KMS-11 (cell line): ENCODE measurements around the gene LMTK2.

ENCODE experiments used
- H2AFZ ChIP-seq: fragments of 200-600 bp; sonication (generic); 2 replicates; pipeline ENCODE4 v1.6.1; 2016; ENCODE audit warnings: antibody characterized with exemption, mixed run types, low read depth
- H3K27ac ChIP-seq: fragments of 200-600 bp; sonication (generic); 2 replicates; pipeline ENCODE4 v1.6.1; 2016; ENCODE audit warnings: mild to moderate bottlenecking, mixed run types
- H3K27me3 ChIP-seq: fragments of 200-600 bp; sonication (generic); 2 replicates; pipeline ENCODE4 v1.6.1; 2017; ENCODE audit warnings: mild to moderate bottlenecking, low read depth, mixed run types, moderate library complexity; ENCODE audit not compliant: insufficient read depth
- H3K36me3 ChIP-seq: fragments of 200-600 bp; sonication (generic); 2 replicates; pipeline ENCODE4 v1.6.1; 2017; ENCODE audit warnings: mild to moderate bottlenecking, mixed run types; ENCODE audit not compliant: insufficient read depth
- H3K4me1 ChIP-seq: fragments of 200-600 bp; sonication (generic); 2 replicates; pipeline ENCODE4 v1.6.1; 2016; ENCODE audit warnings: mild to moderate bottlenecking, low read depth, mixed run types; ENCODE audit not compliant: poor library complexity, severe bottlenecking
- H3K4me2 ChIP-seq: fragments of 200-600 bp; sonication (generic); 2 replicates; pipeline ENCODE4 v1.7.0; 2016; ENCODE audit warnings: mild to moderate bottlenecking, mixed run types
- H3K4me3 ChIP-seq: fragments of 200-600 bp; sonication (generic); IDR thresholded peaks from 2 replicates; pipeline ENCODE4 v1.6.1; 2017; ENCODE audit warnings: low read depth, low read length, mixed read lengths; ENCODE audit not compliant: insufficient read depth
- H3K79me2 ChIP-seq: fragments of 200-600 bp; sonication (generic); 2 replicates; pipeline ENCODE4 v1.6.1; 2016; ENCODE audit warnings: low read depth, mixed run types; ENCODE audit not compliant: insufficient read depth
- H3K9ac ChIP-seq: fragments of 200-600 bp; sonication (generic); 2 replicates; pipeline ENCODE4 v1.6.1; 2016; ENCODE audit warnings: mild to moderate bottlenecking, mixed run types
- H4K20me1 ChIP-seq: fragments of 200-600 bp; sonication (generic); 2 replicates; pipeline ENCODE4 v1.6.1; 2016; ENCODE audit warnings: mild to moderate bottlenecking, mixed run types; ENCODE audit not compliant: insufficient read depth
- CTCF ChIP-seq: fragments of 200-600 bp; sonication (generic); conservative IDR thresholded peaks from 2 replicates; pipeline ENCODE4 v1.6.1; 2017; ENCODE audit warnings: low read depth, mild to moderate bottlenecking, antibody characterized with exemption, low read length, moderate library complexity, mixed read lengths

Gene LMTK2

GRCh38 chr7:98106647-98107312 lies at the start of gene LMTK2:
Gene LMTK2, plus strand, starts transcription at chr7:98106862. Its CDS starts 316 bp downstream, at chr7:98107178.
- Histone ChIP-seq H3K9ac (peak within 1 kb of the TSS; percentile 86), H3K36me3 (0 out of 2 replicates have a peak, but pooled peaks cover 3% of the 10 kb centered on the region), H3K4me2 (peak within 1 kb of the TSS; percentile 96), H3K79me2 (peaks cover 42% of the 10 kb centered on the region), H3K27ac (peak within 1 kb of the TSS; percentile 58), H3K4me1 (peaks cover 8% of the 10 kb centered on the region), H3K4me3 (no peak within 1 kb of the TSS), H4K20me1 (no peaks in the 10 kb centered on the region), H3K27me3 (no peaks in the 10 kb centered on the region), H2AFZ (peak within 1 kb of the TSS; percentile 96)
- peak; percentile 83 for TF ChIP-seq CTCF

GRCh38 chr7:98057157-98057556 lies 49.5 kb upstream of the LMTK2 start:
- H3K27me3 ChIP-seq, result no peaks in the 10 kb centered on the region
- no peak for TF ChIP-seq CTCF
- H3K4me2 ChIP-seq, result no peak overlapping the region
- H2AFZ ChIP-seq, result no peak overlapping the region
- H3K36me3 ChIP-seq, result no peaks in the 10 kb centered on the region
- H3K79me2 ChIP-seq, result no peaks in the 10 kb centered on the region
- no peaks in the 10 kb centered on the region for H3K4me1 ChIP-seq
- H3K9ac ChIP-seq, result no peak overlapping the region
- H3K27ac ChIP-seq, result no peak overlapping the region
- H4K20me1 ChIP-seq, result no peaks in the 10 kb centered on the region
- no peak overlapping the region for H3K4me3 ChIP-seq

GRCh38 chr7:98058186-98058585 lies 48.5 kb upstream of the LMTK2 start:
- Histone ChIP-seq H3K27ac (no peak overlapping the region), H3K36me3 (no peaks in the 10 kb centered on the region), H3K27me3 (no peaks in the 10 kb centered on the region), H3K9ac (no peak overlapping the region), H4K20me1 (no peaks in the 10 kb centered on the region), H3K4me1 (no peaks in the 10 kb centered on the region), H3K4me2 (no peak overlapping the region), H3K4me3 (no peak overlapping the region), H2AFZ (no peak overlapping the region), H3K79me2 (no peaks in the 10 kb centered on the region)
- TF ChIP-seq CTCF, result no peak

- H3K36me3 ChIP-seq, result no peaks in the 10 kb centered on the region
- no peak overlapping the region for H3K9ac ChIP-seq
- no peak overlapping the region for H3K27ac ChIP-seq
- no peak for TF ChIP-seq CTCF
- no peaks in the 10 kb centered on the region for H3K4me1 ChIP-seq
- no peak overlapping the region for H3K4me3 ChIP-seq
- H3K4me2 ChIP-seq, result no peak overlapping the region
- H2AFZ ChIP-seq, result no peak overlapping the region
- no peaks in the 10 kb centered on the region for H3K79me2 ChIP-seq
- H3K27me3 ChIP-seq, result no peaks in the 10 kb centered on the region
- H4K20me1 ChIP-seq, result no peaks in the 10 kb centered on the region
These were observed 42.4 kb upstream of the LMTK2 start for GRCh38 chr7:98064233-98064632.
